GM21576 (cell line): Measurements from ENCODE around the gene LY9.

Source experiments
- ATAC-seq: cut with Tn5 transposase; IDR thresholded peaks from one replicate; pipeline ENCODE4 v1.9.1; 2021; ENCODE audit warnings: mild to moderate bottlenecking, moderate library complexity; ENCODE audit not compliant: unreplicated experiment

LY9 gene

DNA sequence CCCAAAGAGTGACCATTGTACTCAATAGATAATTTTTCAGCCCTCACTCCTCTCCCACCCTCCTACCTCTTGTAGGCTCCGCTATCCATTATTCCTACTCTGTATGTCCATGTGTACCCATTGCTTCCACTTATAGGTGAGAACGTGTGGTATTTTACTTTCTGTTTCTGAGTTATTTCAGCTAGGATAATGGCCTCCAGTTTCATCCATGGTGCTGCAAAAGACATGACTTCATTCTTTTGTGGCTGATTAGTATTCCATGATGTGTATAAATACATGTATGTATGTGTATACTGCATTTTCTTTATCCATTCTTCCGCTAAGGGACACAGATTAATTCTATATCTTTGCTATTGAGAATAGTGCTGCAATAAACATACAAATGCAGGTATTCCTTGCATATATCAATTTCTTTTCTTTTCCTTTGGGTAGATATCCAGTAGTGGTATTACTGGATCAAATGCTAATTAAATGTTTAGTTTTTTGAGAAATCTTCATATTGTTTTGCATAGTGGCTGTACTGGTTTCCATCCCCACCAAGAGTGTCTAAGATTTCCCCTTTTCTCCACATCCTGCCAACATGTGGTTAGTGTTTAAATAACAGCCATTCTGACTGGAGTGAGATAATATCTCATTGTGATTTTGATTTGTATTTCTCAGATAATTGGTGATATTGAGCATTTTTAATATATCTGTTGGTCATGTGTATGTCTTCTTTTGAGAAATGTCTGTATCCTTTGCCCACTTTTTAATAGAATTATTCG lies 4.9 kb downstream of the LY9 start:
- ATAC-seq, result no peak

DNA sequence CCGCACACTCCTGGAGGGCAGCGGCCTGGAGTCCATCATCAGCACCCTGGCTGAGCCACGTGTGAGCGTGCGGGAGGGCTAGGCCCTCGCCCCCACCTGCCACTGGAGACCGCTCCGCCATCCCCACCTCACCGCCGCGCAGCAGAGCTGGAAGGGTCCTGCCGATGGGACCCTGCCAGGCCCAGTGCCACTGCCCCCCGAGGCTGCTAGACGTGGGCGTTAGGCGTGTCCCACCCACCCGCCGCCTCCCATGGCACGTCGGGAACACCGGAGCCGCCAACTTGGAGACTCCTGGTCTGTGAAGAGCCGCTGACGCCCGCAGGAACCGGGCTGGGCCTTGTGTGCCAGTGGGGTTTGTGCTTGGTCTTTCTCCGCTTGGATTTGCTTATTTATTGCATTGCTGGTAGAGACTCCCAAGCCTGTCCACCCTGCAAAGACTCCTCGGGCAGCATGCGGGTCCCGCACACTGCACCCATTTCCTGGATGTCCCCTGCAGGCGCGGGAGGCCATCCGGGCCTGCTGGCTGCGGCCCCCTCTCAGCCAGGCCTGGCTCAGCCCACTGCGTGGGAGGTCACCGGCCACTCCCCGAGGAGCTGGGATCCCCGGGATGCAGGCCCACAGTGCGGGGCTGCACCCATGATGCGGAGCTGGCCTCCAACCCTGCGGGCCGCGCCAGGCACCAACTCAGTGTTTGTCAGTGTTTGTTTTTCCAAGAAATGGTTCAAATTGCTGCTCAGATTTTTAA lies 6.0 kb downstream of the LY9 start:
- no peak for ATAC-seq

DNA sequence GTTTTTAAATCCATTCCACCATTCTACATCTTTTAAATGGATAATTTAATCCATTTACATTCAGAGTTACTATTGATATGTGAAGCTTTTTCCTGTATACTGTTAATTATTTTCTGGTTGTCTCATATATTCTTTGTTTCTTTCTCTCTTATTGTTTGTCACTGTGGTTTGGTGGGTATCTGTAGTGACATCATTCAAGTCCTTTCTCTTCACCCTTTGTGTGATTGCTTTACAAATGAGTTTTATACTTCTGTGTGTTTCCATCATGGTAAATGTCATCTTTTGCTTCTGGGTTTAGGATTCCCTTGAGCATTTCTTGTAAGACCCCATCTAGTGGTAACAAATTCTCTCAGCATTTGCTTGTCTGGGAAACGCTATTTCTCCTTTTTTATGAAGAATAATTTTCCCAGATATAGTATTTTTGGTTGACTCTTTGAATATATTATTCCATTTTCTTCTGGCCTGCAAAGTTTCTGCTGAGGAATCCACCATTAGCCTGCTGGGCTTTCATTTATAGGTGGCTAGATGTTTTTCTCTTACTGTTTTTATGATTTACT lies 10.2 kb downstream of the LY9 start:
- ATAC-seq, result no peak

DNA sequence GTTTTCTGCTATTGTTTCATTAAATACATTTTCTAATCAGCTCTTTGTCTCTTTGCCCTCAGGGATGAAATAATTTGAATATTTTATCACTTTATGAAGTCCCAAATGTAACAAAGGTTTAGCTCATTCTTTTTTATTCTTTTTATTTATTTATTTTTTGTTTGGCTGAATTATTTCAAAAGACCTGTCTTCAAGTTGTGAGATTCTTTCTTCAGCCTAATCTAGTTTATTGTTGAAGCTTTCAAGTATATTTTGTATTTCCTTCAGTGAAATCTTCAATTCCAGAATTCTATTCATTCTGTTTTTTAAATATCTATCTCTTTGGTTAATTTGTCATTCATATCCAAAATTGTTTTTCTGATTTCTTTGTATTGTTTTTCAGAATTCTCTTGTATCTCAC lies 10.8 kb downstream of the LY9 start:
- no peak for ATAC-seq

DNA sequence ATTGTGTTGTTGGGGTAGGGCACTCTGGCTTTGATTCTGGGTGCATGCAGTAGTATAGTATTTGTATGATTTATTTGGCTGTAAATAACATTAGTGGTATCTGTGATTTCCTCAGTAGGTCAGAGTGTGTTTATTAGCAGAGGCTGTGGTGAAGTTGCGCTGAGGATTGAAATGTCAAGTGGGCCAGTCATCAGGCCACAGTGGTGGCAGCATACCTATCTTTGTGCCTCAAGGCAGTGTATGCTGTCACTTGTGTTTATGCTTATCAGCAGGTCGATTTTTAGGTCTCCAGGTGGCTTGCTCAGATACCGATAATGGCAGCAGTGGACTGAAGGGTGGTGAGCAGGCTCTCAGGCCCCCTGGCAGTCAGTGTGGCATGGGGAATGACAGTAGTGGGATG lies 11.3 kb downstream of the LY9 start:
- no peak for ATAC-seq

DNA sequence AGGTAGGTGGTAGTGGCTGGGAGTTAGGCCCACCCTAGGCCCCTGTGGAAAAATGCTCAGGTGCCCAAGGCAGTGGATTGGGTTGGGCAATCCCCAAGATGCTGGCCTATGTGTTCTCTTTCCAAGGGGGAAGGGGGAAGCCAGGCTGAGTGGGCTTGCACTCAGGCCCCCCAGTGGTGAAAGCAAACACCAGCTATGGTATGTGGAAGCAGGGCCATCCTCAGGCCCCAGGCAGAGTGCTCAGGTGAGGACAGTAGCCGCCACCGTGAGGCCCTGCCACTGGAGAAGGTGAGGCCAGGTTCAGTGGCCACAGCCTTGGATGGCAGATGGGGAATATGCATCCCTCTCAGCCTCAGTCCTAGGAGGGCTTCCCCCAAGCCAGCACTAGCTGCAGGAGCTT lies 11.8 kb downstream of the LY9 start:
- ATAC-seq, result no peak

DNA sequence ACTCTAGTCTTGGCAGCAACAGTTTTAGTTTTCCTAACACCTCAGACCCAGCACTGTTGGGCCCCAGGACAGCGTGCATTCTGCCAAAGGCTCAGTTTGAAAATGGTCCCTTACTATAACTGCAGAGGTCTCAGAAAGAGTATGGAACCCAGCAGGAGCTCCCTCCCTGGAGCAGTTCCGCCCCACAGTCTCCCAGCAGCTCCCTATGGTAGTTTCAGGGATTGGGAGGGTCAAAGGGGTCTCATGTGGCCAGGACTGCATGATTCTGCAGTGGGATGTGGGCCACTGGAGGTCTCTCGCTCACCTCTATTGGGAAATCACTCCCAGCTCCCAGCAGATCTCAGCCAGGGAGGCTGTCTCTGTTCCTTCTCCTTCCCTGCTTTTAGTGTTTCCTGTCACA lies 12.3 kb downstream of the LY9 start:
- ATAC-seq, result no peak

DNA sequence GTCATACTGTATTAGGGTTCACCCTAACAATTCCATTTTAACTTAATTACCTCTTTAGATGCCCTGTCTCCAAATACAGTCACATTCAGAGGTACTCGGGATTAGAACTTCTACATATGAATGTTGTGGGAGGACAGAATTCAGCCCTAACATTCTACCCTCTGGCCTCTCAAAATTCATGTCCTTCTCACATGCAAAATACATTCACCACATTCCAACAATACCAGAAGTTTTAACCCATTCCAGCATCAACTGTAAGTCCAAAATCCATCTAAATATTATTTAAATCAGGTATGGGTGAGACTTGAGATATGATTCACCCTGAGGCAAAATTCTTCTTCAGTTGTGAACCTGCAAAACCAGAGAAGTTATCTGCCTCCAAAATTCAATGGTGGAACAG lies 14.5 kb downstream of the LY9 start:
- no peak for ATAC-seq

DNA sequence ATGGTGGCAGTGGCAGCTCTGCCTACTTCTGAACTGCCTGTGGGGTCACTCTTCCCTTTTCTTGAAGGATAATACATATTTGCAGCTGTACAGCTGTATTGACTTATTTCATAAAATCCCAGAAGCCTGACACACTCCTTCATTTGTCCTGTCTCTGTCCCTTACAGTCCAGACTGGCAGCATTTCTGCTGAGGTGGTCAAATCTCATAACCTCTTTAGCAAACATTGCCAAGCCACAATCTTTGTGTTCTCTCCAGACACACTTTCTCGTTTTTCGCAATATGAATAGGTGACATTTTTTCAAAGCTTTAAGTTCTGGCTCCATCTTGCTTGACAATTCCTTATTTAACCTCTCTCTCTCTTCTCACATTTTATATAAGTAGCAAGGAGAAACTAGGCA lies 15.2 kb downstream of the LY9 start:
- ATAC-seq, result no peak

DNA sequence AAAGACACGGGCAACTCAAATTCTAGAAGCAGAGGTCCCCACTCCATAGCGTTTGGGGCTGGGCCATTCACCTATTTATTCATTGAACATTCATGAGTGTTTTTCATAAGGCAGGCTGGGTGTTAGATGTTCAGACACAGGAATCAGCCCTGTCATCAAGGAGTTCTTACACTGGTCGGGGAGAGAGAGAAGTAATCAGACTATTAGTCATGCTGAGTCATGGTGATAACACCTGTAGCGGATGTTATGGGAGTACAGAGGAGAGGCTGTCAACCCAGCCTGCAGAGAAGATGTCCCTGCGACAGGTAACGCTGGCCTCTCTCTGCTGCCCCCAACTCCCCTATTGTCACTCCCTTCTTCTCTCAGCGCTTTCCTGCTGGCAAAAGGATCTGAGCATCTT lies 17.2 kb downstream of the LY9 start:
- ATAC-seq, result no peak

DNA sequence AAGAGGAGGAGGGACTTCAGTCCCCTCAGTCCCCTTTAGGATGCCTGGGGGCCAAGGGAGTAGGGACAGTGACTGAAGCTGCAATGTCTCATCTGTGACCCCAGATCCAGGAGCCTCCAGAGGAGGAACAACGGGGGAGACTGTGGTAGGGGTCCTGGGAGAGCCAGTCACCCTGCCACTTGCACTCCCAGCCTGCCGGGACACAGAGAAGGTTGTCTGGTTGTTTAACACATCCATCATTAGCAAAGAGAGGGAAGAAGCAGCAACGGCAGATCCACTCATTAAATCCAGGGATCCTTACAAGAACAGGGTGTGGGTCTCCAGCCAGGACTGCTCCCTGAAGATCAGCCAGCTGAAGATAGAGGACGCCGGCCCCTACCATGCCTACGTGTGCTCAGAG lies 18.3 kb downstream of the LY9 start:
- ATAC-seq, result no peak

DNA sequence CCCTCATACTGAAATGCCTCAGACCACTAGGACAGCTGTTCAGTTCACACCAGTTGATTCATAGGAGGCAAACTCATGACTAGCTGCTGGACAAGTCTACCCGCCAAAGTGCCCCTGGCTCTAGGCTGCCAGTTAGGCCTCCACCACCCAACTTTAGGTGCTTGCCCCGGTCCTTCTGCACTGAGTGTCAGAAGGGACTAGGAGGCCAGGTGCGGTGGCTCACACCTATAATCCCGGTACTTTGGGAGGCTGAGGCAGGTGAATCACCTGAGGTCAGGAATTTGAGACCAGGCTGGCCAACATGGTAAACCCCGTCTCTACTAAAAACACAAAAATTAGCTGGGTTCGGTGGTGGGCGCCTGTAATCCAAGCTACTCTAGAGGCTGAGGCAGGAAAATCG lies 18.9 kb downstream of the LY9 start:
- no peak for ATAC-seq

DNA sequence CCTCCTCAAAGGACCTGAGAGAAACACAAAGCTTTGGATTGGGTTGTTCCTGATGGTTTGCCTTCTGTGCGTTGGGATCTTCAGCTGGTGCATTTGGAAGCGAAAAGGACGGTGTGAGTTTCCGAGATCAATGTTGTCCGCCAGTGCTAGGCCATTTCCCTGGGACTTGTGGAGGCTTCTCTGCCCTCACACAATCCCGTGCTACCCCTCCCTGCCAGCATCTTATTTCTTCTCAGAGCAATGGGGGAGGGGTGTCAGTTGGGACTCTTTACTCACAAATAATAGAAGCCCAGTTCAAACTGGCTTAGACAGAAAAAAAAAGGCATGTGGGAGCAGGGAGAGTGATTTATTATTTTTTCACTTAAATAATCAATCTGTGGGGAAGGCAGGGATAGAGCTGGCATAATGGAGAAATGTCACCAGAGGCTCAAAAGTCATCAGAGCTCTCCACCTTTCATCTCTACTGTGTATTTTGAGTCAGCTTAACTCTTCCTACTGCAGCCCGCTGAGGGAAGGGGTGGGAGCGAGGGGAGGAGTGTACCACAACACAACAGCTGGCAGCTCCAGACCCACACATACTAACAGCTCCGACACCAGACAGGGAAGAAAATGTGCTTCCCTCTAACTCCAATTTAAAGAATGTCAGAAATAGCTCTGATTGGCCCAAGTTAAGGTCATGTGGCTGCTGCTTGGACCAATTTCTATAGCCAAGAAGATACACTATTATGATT lies 22.4 kb downstream of the LY9 start:
- ATAC-seq, result no peak

DNA sequence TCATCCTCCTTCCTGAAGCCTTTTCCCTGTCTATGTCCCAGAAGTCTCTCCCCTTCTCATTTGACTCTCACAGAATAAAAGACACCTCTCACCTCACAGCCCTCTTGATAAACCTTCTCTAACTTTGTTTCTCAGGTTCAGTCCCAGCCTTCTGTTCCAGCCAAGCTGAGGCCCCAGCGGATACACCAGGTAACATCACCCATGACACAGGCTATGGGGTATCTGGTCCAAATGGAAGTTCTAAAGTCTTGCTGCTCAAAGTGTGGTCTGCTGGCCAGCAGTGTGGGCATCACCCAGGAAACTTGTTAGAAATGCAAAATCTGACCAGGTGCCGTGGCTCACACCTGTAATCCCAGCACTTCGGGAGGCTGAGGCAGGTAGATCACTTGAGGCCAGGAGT lies 23.2 kb downstream of the LY9 start:
- no peak for ATAC-seq

DNA sequence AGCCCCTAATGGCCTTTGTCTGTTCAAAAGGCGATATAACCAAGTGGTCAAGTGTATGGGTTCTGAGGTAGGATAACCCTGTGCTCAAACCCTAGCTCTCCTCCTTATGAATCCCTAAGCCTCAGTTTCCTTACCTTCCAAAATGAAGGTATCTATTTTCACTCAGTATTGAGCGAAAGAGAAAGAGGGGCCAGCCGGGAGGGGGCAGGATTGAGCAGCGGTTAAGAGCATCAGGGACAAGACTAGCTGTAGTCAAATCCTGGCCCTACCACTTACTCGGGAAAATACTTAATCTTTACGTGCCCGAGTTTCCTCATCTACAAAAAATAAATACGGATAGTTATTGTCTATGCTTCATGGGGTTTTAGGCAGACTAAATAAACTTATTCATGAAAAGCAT lies 25.7 kb downstream of the LY9 start:
- no peak for ATAC-seq

DNA sequence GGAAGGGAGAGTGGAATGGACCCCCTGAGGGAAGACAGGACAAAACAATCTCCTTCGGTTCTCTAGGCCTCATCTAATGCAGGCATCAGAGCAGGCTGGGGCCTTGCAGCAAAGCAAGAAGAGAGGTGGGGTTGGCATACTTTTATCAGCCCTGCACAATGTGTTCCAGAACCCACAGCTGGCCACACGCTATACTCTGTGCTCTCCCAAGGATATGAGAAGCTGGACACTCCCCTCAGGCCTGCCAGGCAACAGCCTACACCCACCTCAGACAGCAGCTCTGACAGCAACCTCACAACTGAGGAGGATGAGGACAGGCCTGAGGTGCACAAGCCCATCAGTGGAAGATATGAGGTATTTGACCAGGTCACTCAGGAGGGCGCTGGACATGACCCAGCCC lies 27.3 kb downstream of the LY9 start:
- no peak for ATAC-seq

DNA sequence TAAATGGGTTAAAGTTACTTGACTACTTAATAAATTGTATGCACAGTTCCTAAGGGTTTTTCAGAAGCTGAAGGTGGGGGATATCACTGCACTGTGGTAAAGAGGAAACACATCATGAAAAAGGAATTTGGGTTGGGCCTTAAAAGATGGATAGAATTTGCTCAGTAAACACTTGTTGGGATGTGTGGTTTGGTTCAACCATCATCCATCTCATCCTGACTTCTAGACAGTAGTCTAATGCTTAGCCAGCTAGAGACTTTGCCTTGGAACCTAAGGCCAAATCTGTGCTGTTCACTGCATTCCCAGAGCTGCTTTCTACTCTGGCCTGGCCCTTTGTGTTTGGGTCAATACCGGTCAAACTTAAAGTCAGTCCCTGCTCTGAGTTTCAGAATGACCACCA lies 30.6 kb downstream of the LY9 start:
- ATAC-seq, result no peak

DNA sequence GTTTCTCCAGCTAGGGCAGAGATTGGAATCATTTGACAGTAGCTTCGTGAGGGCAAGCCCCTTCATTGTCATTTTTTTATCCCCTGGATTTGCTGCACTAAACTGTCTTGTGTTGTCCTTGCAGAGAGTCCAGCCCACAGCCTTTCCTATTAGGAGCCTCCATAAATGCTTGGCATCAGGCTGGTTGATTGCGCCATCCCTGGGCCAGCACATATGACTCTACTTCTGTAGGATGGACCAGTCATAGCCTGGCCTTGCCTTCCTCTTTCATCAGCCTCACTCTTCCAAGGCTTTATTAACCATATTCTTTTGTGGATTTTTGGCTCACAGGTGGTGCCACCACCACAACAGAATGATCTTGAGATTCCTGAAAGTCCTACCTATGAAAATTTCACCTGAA lies 31.4 kb downstream of the LY9 start:
- ATAC-seq, result no peak

DNA sequence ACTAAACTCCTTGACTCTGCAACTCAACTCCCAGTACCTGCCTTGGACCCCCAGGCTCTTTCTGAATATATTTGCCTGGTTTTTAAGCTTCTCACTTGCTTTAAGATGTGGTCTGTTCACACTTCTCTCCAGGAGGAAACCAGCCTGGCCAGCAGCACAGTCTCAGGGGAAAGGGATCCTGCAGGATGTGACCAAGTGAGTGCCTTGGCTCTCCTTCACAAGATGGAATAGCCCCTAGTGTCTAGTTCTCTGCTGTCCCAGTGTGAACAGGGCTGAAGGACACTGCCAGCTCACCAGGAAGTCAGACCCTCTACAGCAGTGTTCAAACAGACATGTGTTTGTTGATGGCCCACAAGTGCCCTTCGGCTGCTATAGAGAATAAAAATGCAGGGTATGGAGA lies 33.8 kb downstream of the LY9 start:
- ATAC-seq, result no peak

DNA sequence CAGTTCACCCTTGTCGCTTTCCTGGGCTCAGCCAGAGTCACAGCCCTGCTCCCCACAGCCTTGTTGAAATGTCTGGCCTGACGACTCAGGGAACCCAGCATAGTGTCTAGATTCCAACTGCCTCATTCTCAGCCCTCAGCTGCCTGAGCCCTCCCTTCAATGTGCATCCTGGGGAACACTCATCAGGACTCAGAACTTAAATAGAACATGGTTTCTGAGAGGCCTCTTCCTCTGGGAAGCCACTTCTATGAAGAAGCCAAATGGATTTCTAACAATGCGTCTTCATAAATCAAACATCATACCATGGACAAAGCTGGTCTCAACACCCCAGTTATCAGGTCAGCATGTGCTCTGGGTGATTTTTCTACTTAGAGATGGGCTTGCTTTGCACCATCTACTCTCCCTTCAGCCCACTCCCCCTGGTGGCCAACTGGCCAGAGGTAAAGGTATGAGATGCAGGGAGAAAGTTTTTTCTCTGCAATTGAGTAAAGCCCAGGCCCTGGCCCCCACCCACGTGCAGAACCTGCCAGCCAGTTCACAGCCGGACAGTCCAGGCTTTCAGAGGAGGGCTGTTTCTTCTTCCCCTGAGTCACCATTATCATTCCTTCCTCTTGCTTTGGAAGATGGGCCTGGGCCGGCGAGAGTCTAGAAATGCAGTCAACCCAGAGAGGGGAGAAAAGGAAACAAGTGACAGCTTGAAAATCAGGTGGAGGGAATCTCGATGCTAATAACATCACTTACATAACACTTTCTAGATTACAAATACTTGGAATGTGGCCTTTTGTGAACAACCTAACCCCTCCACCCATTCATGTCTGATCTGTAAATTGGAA lies 34.6 kb downstream of the LY9 start:
- ATAC-seq, result peak; percentile 52
